Common myeloid progenitor, CD34-positive (primary cell): Measurements from ENCODE around the gene ZC3H18.
A peak's percentile ranks its signal among the peaks of the same experiment; 100 is the strongest.

ENCODE experiments used
- CTCF ChIA-PET: fragments of 350-600 bp; sonication (Branson Sonifier 250); formaldehyde crosslinking; loops from one replicate; lab custom pipeline; 2021; ENCODE audit warnings: antibody characterized with exemption; lab: Charles Lee
- POLR2A ChIA-PET: fragments of 350-600 bp; sonication (Branson Sonifier 250); formaldehyde crosslinking; loops from one replicate; lab custom pipeline; 2021; ENCODE audit warnings: antibody characterized with exemption; lab: Charles Lee
- DNase-seq, 3 donors: peaks; one replicate each; pipeline versions ENCODE4 v3.0.0 to v3.0.0-alpha.2; 2013
- H3K27ac ChIP-seq, 2 experiments: 1 replicate in 1 of 2; 2 replicates in 1 of 2; pipeline ENCODE4 v1.7.0; 2013; ENCODE audit warnings: inconsistent platforms in 2 of 2, low read length in 2 of 2, mild to moderate bottlenecking in 2 of 2, low read depth in 1 of 2, moderate library complexity in 1 of 2; ENCODE audit not compliant: severe bottlenecking in 2 of 2, insufficient read depth in 1 of 2, poor library complexity in 1 of 2
- H3K27me3 ChIP-seq, 5 experiments: replicated peaks in 2 of 5; 1 replicate in 3 of 5; 2 replicates in 2 of 5; pipeline versions ENCODE4 v1.6.1 to v1.7.0; 2013; ENCODE audit warnings: low read length in 4 of 5, mild to moderate bottlenecking in 2 of 5, moderate library complexity in 2 of 5, inconsistent platforms in 1 of 5; ENCODE audit not compliant: insufficient read depth in 5 of 5, control insufficient read depth in 4 of 5
- H3K36me3 ChIP-seq, 4 experiments: 1 replicate in 2 of 4; 2 replicates in 2 of 4; pipeline versions ENCODE4 v1.6.1 to v1.7.0; 2013; ENCODE audit warnings: low read length in 3 of 4, control low read depth in 1 of 4, mild to moderate bottlenecking in 1 of 4; ENCODE audit not compliant: control insufficient read depth in 4 of 4, insufficient read depth in 4 of 4
- H3K4me1 ChIP-seq, 4 experiments: 1 replicate in 3 of 4; 2 replicates in 1 of 4; pipeline versions ENCODE4 v1.6.1 to v1.7.1; 2013; ENCODE audit warnings: low read length in 3 of 4, mild to moderate bottlenecking in 3 of 4, control low read depth in 1 of 4, inconsistent platforms in 1 of 4, moderate library complexity in 1 of 4; ENCODE audit not compliant: control insufficient read depth in 4 of 4, insufficient read depth in 4 of 4; ENCODE audit errors: control extremely low read depth in 1 of 4
- H3K4me3 ChIP-seq, 7 experiments: 1 replicate in 4 of 7; 2 replicates in 3 of 7; pipeline versions ENCODE4 v1.5.1 to v1.7.0; 2013; ENCODE audit warnings: mild to moderate bottlenecking in 7 of 7, low read length in 6 of 7, moderate library complexity in 6 of 7, inconsistent platforms in 2 of 7, low read depth in 2 of 7, control low read depth in 1 of 7; ENCODE audit not compliant: insufficient read depth in 4 of 7, control insufficient read depth in 1 of 7; ENCODE audit errors: extremely low read depth in 1 of 7
- H3K9me3 ChIP-seq, 5 experiments: 1 replicate in 4 of 5; 2 replicates in 1 of 5; pipeline versions ENCODE4 v1.6.1 to v1.7.1; 2013; ENCODE audit warnings: low read length in 4 of 5, mild to moderate bottlenecking in 2 of 5, inconsistent platforms in 1 of 5, low read depth in 1 of 5, moderate library complexity in 1 of 5; ENCODE audit not compliant: control insufficient read depth in 4 of 5, insufficient read depth in 2 of 5; ENCODE audit errors: control extremely low read depth in 1 of 5
- WGBS: methylation state at CpG from one replicate; pipeline ENCODE4 v1.1.5; 2013; ENCODE audit not compliant: insufficient coverage; 5-methylcytosine and 5-hydroxymethylcytosine counted together

Gene ZC3H18

DNA sequence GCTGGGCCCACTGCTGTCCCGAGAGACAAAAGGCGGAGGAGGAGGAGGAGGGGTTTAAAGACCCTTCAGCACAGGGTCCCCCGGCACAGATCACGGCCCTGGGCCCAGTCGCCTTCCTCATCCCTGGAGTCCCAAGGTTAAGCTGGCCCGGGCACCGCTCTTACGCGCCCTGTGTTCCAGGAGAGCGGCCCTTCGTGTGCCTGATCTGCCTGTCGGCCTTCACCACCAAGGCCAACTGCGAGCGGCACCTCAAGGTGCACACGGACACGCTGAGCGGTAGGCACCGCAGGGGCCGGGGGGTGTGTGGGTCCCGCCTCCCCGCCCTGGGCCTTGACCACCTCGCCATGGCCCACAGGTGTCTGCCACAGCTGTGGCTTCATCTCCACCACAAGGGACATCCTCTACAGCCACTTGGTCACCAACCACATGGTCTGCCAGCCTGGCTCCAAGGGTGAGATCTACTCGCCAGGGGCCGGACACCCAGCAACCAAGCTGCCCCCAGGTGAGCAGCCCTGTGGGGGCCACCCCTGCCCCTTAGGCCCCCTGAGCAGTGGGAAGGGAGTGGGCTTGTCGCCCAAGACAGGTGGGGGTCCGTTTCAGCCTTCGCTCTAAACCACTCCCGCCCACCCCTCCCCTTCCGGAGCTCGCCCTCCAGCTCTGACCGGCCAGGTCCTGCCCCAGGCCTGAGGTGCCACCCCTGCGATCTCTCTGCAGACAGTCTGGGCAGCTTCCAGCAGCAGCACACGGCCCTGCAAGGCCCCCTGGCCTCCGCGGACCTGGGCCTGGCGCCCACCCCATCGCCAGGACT is 37.6 kb upstream of the ZC3H18 start:
- Histone ChIP-seq H3K27ac (no peak overlapping the region), H3K4me1 (peaks cover 0 to 10% (median 5%) of the 10 kb centered on the region in 4 experiments), H3K27me3 (no peaks in the 10 kb centered on the region), H3K4me3 (no peak overlapping the region), H3K36me3 (peaks cover 0 to 17% (median 13%) of the 10 kb centered on the region in 4 experiments), H3K9me3 (no peaks in the 10 kb centered on the region)
- 96% methylated on average over 26 of the region's 37 CpGs for WGBS
- ChIA-PET CTCF (interaction anchor here (0.7 to 2.0 kb wide), 5 partner anchors 9 to 96 kb away, joined by 3 to 8 read pairs (median 3); no protein-coding TSS in a partner anchor), POLR2A (interaction anchor here (1.3 to 1.6 kb wide), 2 partner anchors 10 to 37 kb away, joined by 3 read pairs; partner anchors contain the start of gene ZC3H18)
- DNase-seq, result no peak

- H3K36me3 ChIP-seq, result peaks cover 0 to 17% (median 9%) of the 10 kb centered on the region in 4 experiments
- 95% methylated on average over 73 of the region's 79 CpGs for WGBS
- CTCF ChIA-PET, result interaction anchor here (0.6 to 2.0 kb wide), 6 partner anchors 27 to 145 kb away, joined by 3 to 8 read pairs (median 3); no protein-coding TSS in a partner anchor
- POLR2A ChIA-PET, result interaction anchor here (1.6 kb wide), 1 partner anchor 37 kb away, joined by 3 read pairs; the partner anchor contains the start of gene ZC3H18
- H3K27ac ChIP-seq, result no peak overlapping the region
- peaks cover 0 to 10% (median 5%) of the 10 kb centered on the region in 4 experiments for H3K4me1 ChIP-seq
- no peak overlapping the region for H3K4me3 ChIP-seq
- H3K27me3 ChIP-seq, result peaks cover 0 to 3% (median 0%) of the 10 kb centered on the region in 5 experiments
- no peak for DNase-seq
- no peaks in the 10 kb centered on the region for H3K9me3 ChIP-seq
These were observed 36.8 kb upstream of the ZC3H18 start for GRCh38 chr16:88533381-88533917.

- POLR2A ChIA-PET, result interaction anchor here (0.6 kb wide), 1 partner anchor 10 kb away, joined by 3 read pairs; no protein-coding TSS in a partner anchor
- Histone ChIP-seq H3K27me3 (peaks cover 0 to 8% (median 0%) of the 10 kb centered on the region in 5 experiments), H3K36me3 (peaks cover 0 to 15% (median 5%) of the 10 kb centered on the region in 4 experiments), H3K4me1 (peaks cover 0 to 10% (median 5%) of the 10 kb centered on the region in 4 experiments), H3K27ac (no peak overlapping the region), H3K4me3 (peak overlapping the region in 5 of 7 experiments; percentile 34 to 71 (median 57)), H3K9me3 (no peaks in the 10 kb centered on the region)
- CTCF ChIA-PET, result interaction anchor here (0.6 to 2.0 kb wide), 4 partner anchors 26 to 145 kb away, joined by 3 to 8 read pairs (median 3); no protein-coding TSS in a partner anchor
- WGBS, result 17% methylated on average over 94 of the region's 114 CpGs
- peak; percentile 59 to 76 (median 75) for DNase-seq
These were observed 36.1 kb upstream of the ZC3H18 start for GRCh38 chr16:88533932-88534637.

GRCh38 chr16:88534638-88535190 is 35.5 kb upstream of the ZC3H18 start:
- peaks cover 0 to 15% (median 0%) of the 10 kb centered on the region in 5 experiments for H3K27me3 ChIP-seq
- H3K9me3 ChIP-seq, result no peaks in the 10 kb centered on the region
- DNase-seq, result peak in 2 of 3 donors; percentile 52 to 58
- peak overlapping the region in 4 of 7 experiments; percentile 25 to 71 (median 61) for H3K4me3 ChIP-seq
- H3K36me3 ChIP-seq, result peaks cover 0 to 11% (median 4%) of the 10 kb centered on the region in 4 experiments
- H3K27ac ChIP-seq, result no peak overlapping the region
- 56% methylated on average over 34 of the region's 65 CpGs for WGBS
- ChIA-PET CTCF (interaction anchor here (1.0 to 2.0 kb wide), 2 partner anchors 26 to 73 kb away, joined by 3 to 8 read pairs; no protein-coding TSS in a partner anchor), POLR2A (interaction anchor here (0.6 kb wide), 1 partner anchor 11 kb away, joined by 3 read pairs; no protein-coding TSS in a partner anchor)
- H3K4me1 ChIP-seq, result peaks cover 0 to 10% (median 5%) of the 10 kb centered on the region in 4 experiments

GRCh38 chr16:88535191-88535856 is 34.9 kb upstream of the ZC3H18 start:
- no peaks in the 10 kb centered on the region for H3K9me3 ChIP-seq
- POLR2A ChIA-PET, result no interaction called here
- peaks cover 0 to 21% (median 4%) of the 10 kb centered on the region in 5 experiments for H3K27me3 ChIP-seq
- H3K36me3 ChIP-seq, result peaks cover 0 to 6% (median 3%) of the 10 kb centered on the region in 4 experiments
- peak overlapping the region in 4 of 7 experiments; percentile 25 to 70 (median 44) for H3K4me3 ChIP-seq
- CTCF ChIA-PET, result interaction anchor here (1.3 to 1.4 kb wide), 3 partner anchors 31 to 98 kb away, joined by 3 read pairs; partner anchors contain the start of gene ZC3H18
- H3K4me1 ChIP-seq, result peaks cover 0 to 10% (median 5%) of the 10 kb centered on the region in 4 experiments
- no peak overlapping the region for H3K27ac ChIP-seq
- WGBS, result 97% methylated on average over 20 of the region's 22 CpGs
- no peak for DNase-seq

GRCh38 chr16:88535857-88536222 is 34.4 kb upstream of the ZC3H18 start:
- H3K27me3 ChIP-seq, result peaks cover 0 to 26% (median 4%) of the 10 kb centered on the region in 5 experiments
- H3K4me3 ChIP-seq, result no peak overlapping the region
- WGBS, result 95% methylated on average over 9 of the region's 9 CpGs
- no peak for DNase-seq
- H3K27ac ChIP-seq, result no peak overlapping the region
- peaks cover 0 to 10% (median 5%) of the 10 kb centered on the region in 4 experiments for H3K4me1 ChIP-seq
- POLR2A ChIA-PET, result no interaction called here
- CTCF ChIA-PET, result interaction anchor here (1.3 to 1.4 kb wide), 3 partner anchors 30 to 98 kb away, joined by 3 read pairs; partner anchors contain the start of gene ZC3H18
- peaks cover 0 to 6% (median 2%) of the 10 kb centered on the region in 4 experiments for H3K36me3 ChIP-seq
- no peaks in the 10 kb centered on the region for H3K9me3 ChIP-seq
